Thymus (tissue), 11 donors: ENCODE measurements around the gene ZG16. TPM values are rescaled to one million over a fixed set of nuclear protein-coding genes. Genes with fewer than 3 reads are reported as not detected.
"Not testable (repeated sequence)": the region's sequence is repeated elsewhere in the genome, so short reads cannot be mapped to it uniquely, and the experiment has no call there.

Experiments used
- DNase-seq, 9 donors: peaks; one replicate each; pipeline ENCODE4 v3.0.0-alpha.2; 2013; ENCODE audit warnings: low spot score in 9 of 9, low read depth in 6 of 9, missing footprints in 1 of 9
- H3K27ac ChIP-seq, 2 donors: one replicate each; pipeline ENCODE4 v1.5.1; 2013; ENCODE audit warnings: control low read depth in 1 of 2, low read depth in 1 of 2, low read length in 1 of 2, mild to moderate bottlenecking in 1 of 2, moderate library complexity in 1 of 2
- H3K27me3 ChIP-seq, 2 donors: one replicate each; pipeline ENCODE4 v1.5.1; 2013; ENCODE audit warnings: low read length in 1 of 2; ENCODE audit not compliant: control insufficient read depth in 2 of 2, insufficient read depth in 1 of 2
- H3K36me3 ChIP-seq, 2 donors: one replicate each; pipeline ENCODE4 v1.5.1; 2013; ENCODE audit warnings: low read length in 1 of 2, mild to moderate bottlenecking in 1 of 2, moderate library complexity in 1 of 2; ENCODE audit not compliant: control insufficient read depth in 2 of 2, insufficient read depth in 2 of 2
- H3K4me1 ChIP-seq, 2 donors: one replicate each; pipeline ENCODE4 v1.5.1; 2013; ENCODE audit warnings: low read length in 2 of 2; ENCODE audit not compliant: control insufficient read depth in 2 of 2, insufficient read depth in 2 of 2
- H3K4me3 ChIP-seq, 2 donors: one replicate each; pipeline ENCODE4 v1.5.1; 2013; ENCODE audit warnings: low read length in 2 of 2, control low read depth in 1 of 2, mild to moderate bottlenecking in 1 of 2
- H3K9me3 ChIP-seq, 2 donors: one replicate each; pipeline ENCODE4 v1.5.1; 2013; ENCODE audit warnings: low read length in 1 of 2, mild to moderate bottlenecking in 1 of 2; ENCODE audit not compliant: control insufficient read depth in 2 of 2, insufficient read depth in 1 of 2
- WGBS: extraction: QIAGEN DNeasy Blood & Tissue Kit; methylation state at CpG from one replicate; pipeline ENCODE4 v1.1.7; 2013; 5-methylcytosine and 5-hydroxymethylcytosine counted together
- polyA plus RNA-seq: library from polyadenylated mRNA; stranded (reverse); fragments of 200-250 nt; gene quantifications from one replicate; pipeline ENCODE4 v1.2.3, GENCODE V29; 2013
- total RNA-seq: library from RNA; stranded (reverse); fragments of 120-200 nt; gene quantifications from one replicate; pipeline ENCODE4 v1.2.4, GENCODE V29; 2013
- donor health status: healthy.

ZG16 gene
- total and polyA plus RNA-seq, 2 donors, result 0.09 to 0.27 TPM

GRCh38 chr16:29760567-29761279 lies 17.3 kb upstream of the ZG16 start:
- no peak overlapping the region for H3K27ac ChIP-seq
- H3K4me3 ChIP-seq, result no peak overlapping the region
- H3K36me3 ChIP-seq, result no peaks in the 10 kb centered on the region
- H3K9me3 ChIP-seq, result no peaks in the 10 kb centered on the region
- 95% methylated on average over 9 of the region's 9 CpGs for WGBS
- no peak for DNase-seq
- no peaks in the 10 kb centered on the region for H3K27me3 ChIP-seq
- peaks cover 3 to 20% of the 10 kb centered on the region in 2 donors for H3K4me1 ChIP-seq

- not testable (repeated sequence) for H3K27ac ChIP-seq, H3K36me3 ChIP-seq
Observed at GRCh38 chr16:29761280-29761651, 16.8 kb upstream of the ZG16 start.

GRCh38 chr16:29761882-29762281 lies 16.2 kb upstream of the ZG16 start:
- no peaks in the 10 kb centered on the region for H3K9me3 ChIP-seq
- 86% methylated on average over 6 of the region's 6 CpGs for WGBS
- no peak overlapping the region for H3K4me3 ChIP-seq
- no peaks in the 10 kb centered on the region for H3K27me3 ChIP-seq
- no peak overlapping the region for H3K27ac ChIP-seq
- H3K36me3 ChIP-seq, result no peaks in the 10 kb centered on the region
- peaks cover 0 to 10% of the 10 kb centered on the region in 2 donors for H3K4me1 ChIP-seq
- no peak for DNase-seq

More at GRCh38 chr16:29761280-29761651, 16.8 kb upstream of the ZG16 start:
- H3K4me3 ChIP-seq, H3K27me3 ChIP-seq, DNase-seq, H3K9me3 ChIP-seq: not testable (repeated sequence)
- 96% methylated on average over 8 of the region's 8 CpGs for WGBS
- H3K4me1 ChIP-seq, result peaks cover 3 to 15% of the 10 kb centered on the region in 2 donors

GRCh38 chr16:29763326-29763725 lies 14.7 kb upstream of the ZG16 start:
- H3K4me3 ChIP-seq, result no peak overlapping the region
- no peak overlapping the region for H3K27ac ChIP-seq
- no peaks in the 10 kb centered on the region for H3K27me3 ChIP-seq
- H3K4me1 ChIP-seq, result peaks cover 0 to 2% of the 10 kb centered on the region in 2 donors
- DNase-seq, result no peak
- H3K36me3 ChIP-seq, result no peaks in the 10 kb centered on the region
- 96% methylated on average over 6 of the region's 6 CpGs for WGBS
- no peaks in the 10 kb centered on the region for H3K9me3 ChIP-seq

GRCh38 chr16:29765167-29766032 lies 12.7 kb upstream of the ZG16 start:
- no peaks in the 10 kb centered on the region for H3K9me3 ChIP-seq
- H3K4me1 ChIP-seq, result peaks cover 0 to 2% of the 10 kb centered on the region in 2 donors
- no peak for DNase-seq
- no peak overlapping the region for H3K4me3 ChIP-seq
- WGBS, result 93% methylated on average over 15 of the region's 15 CpGs
- no peaks in the 10 kb centered on the region for H3K27me3 ChIP-seq
- H3K36me3 ChIP-seq, result no peaks in the 10 kb centered on the region
- H3K27ac ChIP-seq, result no peak overlapping the region

GRCh38 chr16:29766571-29766970 lies 11.5 kb upstream of the ZG16 start:
- Histone ChIP-seq H3K9me3 (no peaks in the 10 kb centered on the region), H3K4me1 (no peaks in the 10 kb centered on the region), H3K27me3 (no peaks in the 10 kb centered on the region), H3K27ac (no peak overlapping the region), H3K36me3 (no peaks in the 10 kb centered on the region), H3K4me3 (no peak overlapping the region)
- DNase-seq, result no peak
- over 99% methylated on average over 3 of the region's 3 CpGs for WGBS

GRCh38 chr16:29767062-29767461 lies 11.0 kb upstream of the ZG16 start:
- no peaks in the 10 kb centered on the region for H3K36me3 ChIP-seq
- no peak for DNase-seq
- H3K27ac ChIP-seq, result no peak overlapping the region
- no peaks in the 10 kb centered on the region for H3K4me1 ChIP-seq
- 96% methylated on average over 3 of the region's 3 CpGs for WGBS
- no peak overlapping the region for H3K4me3 ChIP-seq
- H3K27me3 ChIP-seq, result no peaks in the 10 kb centered on the region
- H3K9me3 ChIP-seq, result no peaks in the 10 kb centered on the region

- no peaks in the 10 kb centered on the region for H3K4me1 ChIP-seq
- H3K27ac ChIP-seq, result no peak overlapping the region
- 98% methylated on average over 2 of the region's 2 CpGs for WGBS
- no peaks in the 10 kb centered on the region for H3K36me3 ChIP-seq
- no peaks in the 10 kb centered on the region for H3K9me3 ChIP-seq
- no peak overlapping the region for H3K4me3 ChIP-seq
- no peak for DNase-seq
- H3K27me3 ChIP-seq, result no peaks in the 10 kb centered on the region
Observed at GRCh38 chr16:29769507-29769906, 8.5 kb upstream of the ZG16 start.

- WGBS, result 88% methylated on average over 7 of the region's 7 CpGs
- Histone ChIP-seq H3K27ac (no peak overlapping the region), H3K4me3 (no peak overlapping the region), H3K36me3 (no peaks in the 10 kb centered on the region), H3K4me1 (no peaks in the 10 kb centered on the region), H3K9me3 (no peaks in the 10 kb centered on the region), H3K27me3 (no peaks in the 10 kb centered on the region)
- DNase-seq, result no peak
Observed at GRCh38 chr16:29770250-29770929, 7.7 kb upstream of the ZG16 start.
